IPS DF 6.9 (cell line): Measurements from ENCODE around the gene DNAH14.
"Not testable (repeated sequence)": the region's sequence is repeated elsewhere in the genome, so short reads cannot be mapped to it uniquely, and the experiment has no call there.

Source experiments
- DNase-seq: peaks from one replicate; pipeline ENCODE4 v3.0.0-alpha.2; 2013; ENCODE audit warnings: low read depth, low spot score
- H3K27ac ChIP-seq: one replicate; pipeline ENCODE4 v1.5.1; 2013; ENCODE audit warnings: low read length, control low read depth
- H3K27me3 ChIP-seq: 2 replicates; pipeline ENCODE4 v1.6.1; 2013; ENCODE audit warnings: mild to moderate bottlenecking, low read length; ENCODE audit not compliant: control insufficient read depth, insufficient read depth
- H3K36me3 ChIP-seq: 2 replicates; pipeline ENCODE4 v1.6.1; 2013; ENCODE audit warnings: low read length; ENCODE audit not compliant: control insufficient read depth, insufficient read depth
- H3K4me1 ChIP-seq: 2 replicates; pipeline ENCODE4 v1.6.1; 2013; ENCODE audit warnings: low read length; ENCODE audit not compliant: control insufficient read depth, insufficient read depth
- H3K4me3 ChIP-seq: 2 replicates; pipeline ENCODE4 v1.5.1; 2013; ENCODE audit warnings: mild to moderate bottlenecking, low read length
- H3K9me3 ChIP-seq: 2 replicates; pipeline ENCODE4 v1.6.1; 2013; ENCODE audit warnings: low read length, inconsistent platforms; ENCODE audit not compliant: control insufficient read depth, insufficient read depth
- WGBS: extraction: QIAGEN DNeasy Blood & Tissue Kit; methylation state at CpG from one replicate; pipeline ENCODE4 v1.1.7; 2013; ENCODE audit warnings: mixed read lengths, missing lambda C conversion rate; ENCODE audit not compliant: insufficient read length, insufficient coverage; 5-methylcytosine and 5-hydroxymethylcytosine counted together

DNAH14 gene

DNA sequence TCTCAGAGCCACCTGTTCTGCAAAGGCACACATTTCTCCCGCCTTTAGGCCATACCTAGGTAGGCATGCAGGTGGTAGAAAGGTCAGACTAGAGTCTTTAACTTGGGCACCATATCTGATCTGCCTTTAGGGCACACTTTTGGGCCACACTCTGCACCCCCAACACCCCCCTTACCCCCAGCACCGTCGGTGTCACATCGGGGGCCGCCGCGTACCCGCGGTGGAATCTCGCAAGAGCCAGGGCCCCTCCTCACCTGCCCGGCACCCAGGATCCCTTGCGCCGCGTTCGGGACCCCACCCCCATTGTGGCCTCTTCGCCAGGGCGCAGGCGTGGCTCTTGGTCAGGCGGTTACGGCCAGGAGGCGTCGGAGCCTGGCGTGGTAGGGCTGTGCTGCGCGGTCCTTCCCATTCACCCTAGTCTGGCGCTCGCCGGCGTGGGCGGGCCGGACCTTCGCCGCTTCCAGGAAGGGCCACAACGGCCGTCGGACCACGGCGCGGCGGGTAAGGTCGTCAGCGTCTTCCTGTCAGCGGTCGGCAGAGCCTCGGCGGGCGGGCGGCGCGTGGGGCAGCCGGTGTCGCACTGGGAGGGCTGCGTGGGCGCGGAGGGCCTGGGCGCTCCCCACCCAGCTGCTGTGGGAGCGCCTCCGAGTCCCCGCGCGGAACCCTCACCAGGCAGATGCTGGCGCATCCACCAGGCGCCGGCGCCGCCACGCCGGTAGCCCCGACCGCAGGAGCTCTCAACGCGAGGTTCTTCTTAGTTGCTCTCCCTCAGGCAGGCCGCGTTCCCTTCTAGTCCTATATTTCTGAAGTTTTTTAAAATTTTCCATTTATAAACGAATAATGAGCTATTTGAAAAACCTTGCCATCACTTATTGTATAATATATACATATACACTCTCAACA lies at the start of gene DNAH14:
TSS of gene DNAH14 (plus strand) at position 341 of the 903 bp plus-strand sequence. CDS start 23,028 bp downstream, outside the sequence.
- Histone ChIP-seq H3K4me1 (no peaks in the 10 kb centered on the region), H3K9me3 (no peaks in the 10 kb centered on the region), H3K27ac (no peak within 1 kb of the TSS), H3K36me3 (no peaks in the 10 kb centered on the region), H3K4me3 (peak within 1 kb of the TSS; percentile 55; the same call in 1 of the 2 replicates), H3K27me3 (no peaks in the 10 kb centered on the region)
- no CpG with 5 or more reads among the region's 75 CpGs for WGBS
- DNase-seq: peak; percentile 55

DNA sequence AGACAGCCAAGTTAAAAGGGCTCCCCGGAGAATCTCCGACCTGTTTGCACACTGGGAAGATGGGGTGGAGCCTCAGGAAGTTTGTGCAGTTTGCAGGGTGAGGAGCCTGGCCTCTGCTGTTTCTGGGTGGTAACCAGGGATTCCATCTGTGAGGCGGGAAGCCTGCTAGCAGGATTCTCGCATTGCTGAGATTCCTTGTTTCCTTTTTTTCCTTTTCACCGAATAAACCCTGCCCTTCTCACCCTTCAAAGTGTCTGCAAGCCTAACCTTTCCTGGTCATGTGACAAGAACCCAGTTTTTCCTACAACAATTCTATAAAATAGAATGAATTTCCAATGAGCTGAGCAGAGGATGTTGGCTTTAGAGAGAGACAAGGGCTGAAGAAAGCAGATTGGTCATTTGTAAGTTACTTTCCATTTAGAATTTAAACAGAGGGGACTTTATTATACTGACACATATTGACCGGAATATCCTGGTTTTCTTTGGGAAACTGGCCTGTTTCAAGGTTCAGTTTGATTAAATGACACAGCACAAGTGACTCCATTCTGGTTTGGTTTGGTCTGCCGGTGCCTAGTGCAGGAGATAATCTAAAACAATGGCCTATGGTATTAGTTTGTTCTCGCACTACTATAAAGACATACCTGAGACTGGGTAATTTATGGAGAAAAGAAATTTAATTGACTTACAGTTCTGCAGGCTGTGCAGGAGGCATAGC lies 48.7 kb upstream of the DNAH14 start:
- no CpG with 5 or more reads among the region's 8 CpGs for WGBS
- H3K27ac ChIP-seq: no peak overlapping the region
- peaks cover 3% of the 10 kb centered on the region; the same call in 1 of the 2 replicates for H3K9me3 ChIP-seq
- peak; percentile 60 for DNase-seq
- H3K36me3 ChIP-seq: no peaks in the 10 kb centered on the region
- no peaks in the 10 kb centered on the region for H3K27me3 ChIP-seq
- peaks cover 5% of the 10 kb centered on the region; the same call in 1 of the 2 replicates for H3K4me1 ChIP-seq
- H3K4me3 ChIP-seq: no peak overlapping the region

DNA sequence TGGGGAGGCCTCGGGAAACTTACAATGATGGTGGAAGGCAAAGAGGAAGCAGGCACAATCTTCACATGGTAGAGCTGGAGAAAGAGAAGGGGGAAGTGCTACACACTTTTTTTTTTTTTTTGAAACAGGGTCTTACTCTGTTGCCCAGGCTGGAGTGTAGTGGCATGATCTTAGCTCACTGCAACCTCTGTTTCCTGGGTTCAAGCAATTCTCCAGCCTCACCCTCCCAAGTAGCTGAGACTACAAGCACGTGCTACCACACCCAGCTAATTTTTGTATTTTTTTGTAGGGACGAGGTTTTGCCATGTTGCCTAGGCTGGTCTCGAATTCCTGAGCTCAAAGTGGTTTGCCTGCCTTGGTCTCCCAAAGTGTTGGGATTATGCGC lies 48.2 kb upstream of the DNAH14 start:
- DNase-seq, H3K27ac ChIP-seq, H3K4me3 ChIP-seq, H3K9me3 ChIP-seq, H3K36me3 ChIP-seq, H3K4me1 ChIP-seq, H3K27me3 ChIP-seq: not testable (repeated sequence)
- no CpG with 5 or more reads among the region's 5 CpGs for WGBS

DNA sequence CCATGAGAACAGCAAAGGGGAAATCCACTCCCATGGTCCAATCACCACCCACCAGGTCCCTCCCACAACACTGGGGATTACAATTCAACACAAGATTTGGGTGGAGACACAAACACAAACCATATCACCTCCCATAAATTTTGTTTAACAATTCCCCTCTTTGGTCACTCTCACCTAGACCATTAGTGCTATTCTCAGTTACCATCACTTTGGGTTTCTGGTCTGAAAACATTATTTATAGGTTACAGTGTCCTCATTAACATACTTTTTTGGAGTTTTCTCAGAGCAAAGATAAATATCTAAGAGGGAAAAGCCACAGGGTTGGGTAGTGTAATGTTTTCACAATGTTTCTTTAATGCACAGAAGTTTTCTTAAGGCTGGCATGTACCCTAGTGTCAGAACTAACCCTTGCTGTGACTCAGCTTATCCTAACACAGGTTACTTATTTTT lies 47.7 kb upstream of the DNAH14 start:
- DNase-seq: no peak
- Histone ChIP-seq H3K4me3 (no peak overlapping the region), H3K4me1 (peaks cover 5% of the 10 kb centered on the region; the same call in 1 of the 2 replicates), H3K36me3 (no peaks in the 10 kb centered on the region), H3K27ac (no peak overlapping the region), H3K27me3 (no peaks in the 10 kb centered on the region), H3K9me3 (peaks cover 3% of the 10 kb centered on the region; the same call in 1 of the 2 replicates)

DNA sequence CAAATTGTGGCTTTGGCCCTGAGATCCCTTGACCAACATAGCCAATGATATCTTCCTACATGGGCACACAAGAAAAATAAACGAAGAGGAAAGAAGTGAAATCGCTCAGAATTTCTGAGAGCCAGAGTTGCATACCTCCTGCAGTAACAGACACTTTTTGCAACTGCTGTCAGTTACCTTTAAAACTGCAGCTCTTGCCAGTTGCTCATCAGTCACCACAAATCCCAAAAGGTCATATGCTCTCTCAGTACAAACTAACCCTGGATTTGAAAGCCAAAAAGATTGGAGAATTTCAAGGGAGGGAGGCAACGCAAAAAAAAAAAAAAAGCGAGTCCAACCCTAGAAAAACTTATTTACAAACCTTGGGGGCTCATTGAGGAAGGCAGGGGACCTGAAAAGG lies 47.2 kb upstream of the DNAH14 start:
- no CpG with 5 or more reads among the region's 4 CpGs for WGBS
- Histone ChIP-seq H3K27ac (no peak overlapping the region), H3K4me1 (peaks cover 5% of the 10 kb centered on the region; the same call in 1 of the 2 replicates), H3K27me3 (no peaks in the 10 kb centered on the region), H3K4me3 (no peak overlapping the region), H3K9me3 (peaks cover 3% of the 10 kb centered on the region; the same call in 1 of the 2 replicates), H3K36me3 (no peaks in the 10 kb centered on the region)
- DNase-seq: no peak

DNA sequence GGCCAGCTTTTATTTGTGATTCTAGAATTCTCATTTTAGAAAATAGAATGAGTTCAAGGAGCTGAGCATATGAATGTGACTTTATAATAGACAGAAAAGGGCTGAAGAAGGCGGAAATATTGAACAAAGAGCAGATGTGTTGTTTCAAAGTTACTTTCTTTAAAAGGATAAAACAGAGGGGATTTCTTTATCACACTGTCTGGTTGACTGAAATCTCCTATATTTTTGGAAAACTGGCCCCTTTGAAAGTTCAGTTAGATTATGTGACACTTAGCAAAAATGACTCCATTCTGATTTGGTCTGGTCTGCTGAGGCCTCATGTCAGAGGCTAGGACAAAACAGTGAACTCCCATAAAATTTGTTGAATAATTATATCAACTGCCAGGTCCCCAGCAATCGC lies 46.4 kb upstream of the DNAH14 start:
- peaks cover 5% of the 10 kb centered on the region; the same call in 1 of the 2 replicates for H3K4me1 ChIP-seq
- H3K36me3 ChIP-seq: no peaks in the 10 kb centered on the region
- WGBS: no CpG with 5 or more reads among the region's 2 CpGs
- no peak overlapping the region for H3K4me3 ChIP-seq
- DNase-seq: no peak
- H3K27me3 ChIP-seq: no peaks in the 10 kb centered on the region
- H3K27ac ChIP-seq: no peak overlapping the region
- H3K9me3 ChIP-seq: peaks cover 3% of the 10 kb centered on the region; the same call in 1 of the 2 replicates

DNA sequence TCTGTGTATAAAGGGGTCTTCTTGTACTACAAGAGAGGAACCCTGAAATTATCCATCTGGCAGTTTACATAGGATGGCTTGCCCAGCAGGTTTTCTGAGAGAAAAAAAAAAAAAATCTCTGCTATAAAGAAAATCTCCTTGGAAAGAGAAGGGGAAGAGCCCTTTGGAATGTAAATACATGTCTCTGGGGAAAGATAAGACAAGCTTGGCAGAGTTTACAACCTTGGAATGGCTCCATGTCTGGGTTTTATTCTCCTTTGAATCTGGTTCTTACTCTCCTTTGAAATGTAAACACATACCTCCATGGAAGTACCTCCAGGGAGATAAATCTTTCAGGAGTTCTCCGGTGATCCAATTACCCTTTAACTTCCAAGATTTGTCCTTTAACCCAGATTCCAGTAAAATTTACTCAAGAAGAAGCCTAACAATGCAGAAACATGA lies 45.1 kb upstream of the DNAH14 start:
- DNase-seq: no peak
- no peak overlapping the region for H3K27ac ChIP-seq
- no peak overlapping the region for H3K4me3 ChIP-seq
- peaks cover 3% of the 10 kb centered on the region; the same call in 1 of the 2 replicates for H3K9me3 ChIP-seq
- no CpG with 5 or more reads among the region's 1 CpG for WGBS
- H3K4me1 ChIP-seq: peaks cover 5% of the 10 kb centered on the region; the same call in 1 of the 2 replicates
- no peaks in the 10 kb centered on the region for H3K27me3 ChIP-seq
- no peaks in the 10 kb centered on the region for H3K36me3 ChIP-seq

DNA sequence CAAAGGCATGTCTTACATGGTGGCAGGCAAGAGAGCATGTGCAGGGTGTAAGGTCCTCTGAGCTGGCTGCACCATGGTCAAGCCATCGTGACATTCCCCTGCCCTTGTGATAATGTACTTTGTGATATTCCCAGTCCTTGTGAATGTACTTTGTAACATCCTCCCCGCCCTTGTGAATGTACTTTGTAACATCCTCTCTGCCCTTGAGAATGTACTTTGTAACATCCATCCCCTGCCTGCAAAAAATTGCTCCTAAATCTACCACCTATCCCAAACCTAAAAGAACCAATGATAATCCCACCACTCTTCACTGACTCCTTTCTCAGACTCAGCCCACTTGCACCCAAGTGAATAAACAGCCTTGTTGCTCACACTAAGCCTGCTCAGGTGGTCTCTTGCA lies 44.1 kb upstream of the DNAH14 start:
- not testable (repeated sequence) for H3K36me3 ChIP-seq, DNase-seq, H3K4me3 ChIP-seq, H3K4me1 ChIP-seq, H3K9me3 ChIP-seq, H3K27me3 ChIP-seq, H3K27ac ChIP-seq
- no CpG with 5 or more reads among the region's 2 CpGs for WGBS

DNA sequence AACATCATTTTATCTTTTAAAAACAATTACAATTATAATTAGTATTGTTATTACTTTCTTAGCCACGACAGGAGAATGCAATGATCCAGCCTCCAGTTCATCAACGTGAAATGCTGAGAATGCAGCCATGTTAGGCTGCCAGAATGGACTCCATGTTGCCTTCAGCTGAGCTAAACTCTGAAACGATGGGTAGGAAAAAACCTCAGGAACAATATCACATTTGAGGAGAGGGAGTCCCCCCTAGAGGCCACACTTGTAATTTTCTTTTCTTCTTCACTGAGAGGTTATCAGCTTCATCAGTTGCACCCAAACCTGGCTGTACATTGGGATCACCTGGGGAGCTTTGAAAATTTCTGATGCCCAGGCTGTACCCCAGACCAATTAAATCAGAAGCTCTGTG lies 34.6 kb upstream of the DNAH14 start:
- H3K27me3 ChIP-seq: no peaks in the 10 kb centered on the region
- no CpG with 5 or more reads among the region's 3 CpGs for WGBS
- DNase-seq: peak; percentile 37
- no peak overlapping the region for H3K4me3 ChIP-seq
- H3K36me3 ChIP-seq: no peaks in the 10 kb centered on the region
- no peak overlapping the region for H3K27ac ChIP-seq
- H3K4me1 ChIP-seq: no peaks in the 10 kb centered on the region
- H3K9me3 ChIP-seq: no peaks in the 10 kb centered on the region

DNA sequence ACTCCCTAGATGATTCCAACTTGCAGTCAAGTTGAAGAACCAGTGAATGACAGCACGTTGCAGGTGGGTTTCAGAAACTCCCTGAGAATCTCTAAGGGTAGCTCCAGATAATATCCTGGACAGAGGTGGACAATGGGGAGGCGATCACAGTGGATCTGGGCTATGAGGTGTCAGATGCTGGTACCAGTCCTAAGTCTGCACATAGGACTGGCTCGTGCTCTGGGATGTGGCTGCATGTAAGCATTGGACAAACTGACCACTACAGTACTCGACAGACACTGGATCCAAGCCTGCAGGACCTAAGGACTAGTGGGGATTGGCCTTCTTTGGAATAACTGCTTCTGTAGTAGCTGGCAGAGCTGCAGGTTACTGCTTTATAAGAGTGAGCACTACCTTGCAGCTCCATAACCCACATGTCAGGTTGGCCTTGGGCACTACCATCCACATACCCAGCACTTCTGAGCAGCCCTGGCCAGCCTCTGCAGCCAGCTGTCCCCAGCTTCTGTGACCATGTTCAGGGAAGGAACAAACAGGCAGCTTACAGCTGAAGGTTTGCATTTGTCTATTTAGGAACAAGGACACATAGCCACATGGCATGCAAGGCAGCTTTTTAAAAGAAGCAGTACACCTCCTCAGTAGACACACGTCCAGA lies 33.2 kb upstream of the DNAH14 start:
- no CpG with 5 or more reads among the region's 5 CpGs for WGBS
- Histone ChIP-seq H3K36me3 (no peaks in the 10 kb centered on the region), H3K27me3 (no peaks in the 10 kb centered on the region), H3K9me3 (no peaks in the 10 kb centered on the region), H3K4me1 (no peaks in the 10 kb centered on the region), H3K27ac (no peak overlapping the region), H3K4me3 (no peak overlapping the region)
- no peak for DNase-seq
